Activated gamma-delta T cell treated with Interleukin-2 at 50 U/mL for 16 hours (primary cell): ENCODE measurements around the gene GDPD2.
"Not testable (repeated sequence)": the region's sequence is repeated elsewhere in the genome, so short reads cannot be mapped to it uniquely, and the experiment has no call there.

Source experiments
- DNase-seq: peaks from one replicate; pipeline ENCODE4 v3.0.0-alpha.2; 2020

Gene GDPD2

DNA sequence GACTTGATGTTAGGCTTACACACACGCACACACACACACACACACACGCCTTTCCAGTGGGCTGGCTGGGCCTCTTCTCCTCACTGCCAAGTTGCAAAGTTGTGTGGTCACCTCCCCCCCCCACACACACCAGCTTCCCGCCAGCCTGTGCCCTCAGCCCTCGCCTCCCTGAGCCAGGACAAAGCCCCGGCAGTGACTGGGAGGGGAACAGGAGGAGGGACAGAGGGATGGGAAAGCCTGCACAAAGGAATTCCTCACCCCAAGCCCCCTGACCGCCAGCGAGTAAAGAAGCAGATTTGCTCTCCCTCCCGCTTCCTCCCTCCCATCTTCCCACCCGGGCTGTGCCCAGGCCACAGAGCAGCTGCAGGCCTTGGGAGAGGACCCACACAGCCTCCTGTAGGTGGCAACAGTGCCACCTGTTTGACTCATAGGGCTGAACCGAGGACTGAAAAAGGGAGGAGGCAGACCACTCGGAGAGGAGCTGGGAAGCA lies at the start of gene GDPD2:
TSS of gene GDPD2 (plus strand) at position 464 of the 491 bp plus-strand sequence. CDS start 1,671 bp downstream, outside the sequence.
- no peak for DNase-seq

DNA sequence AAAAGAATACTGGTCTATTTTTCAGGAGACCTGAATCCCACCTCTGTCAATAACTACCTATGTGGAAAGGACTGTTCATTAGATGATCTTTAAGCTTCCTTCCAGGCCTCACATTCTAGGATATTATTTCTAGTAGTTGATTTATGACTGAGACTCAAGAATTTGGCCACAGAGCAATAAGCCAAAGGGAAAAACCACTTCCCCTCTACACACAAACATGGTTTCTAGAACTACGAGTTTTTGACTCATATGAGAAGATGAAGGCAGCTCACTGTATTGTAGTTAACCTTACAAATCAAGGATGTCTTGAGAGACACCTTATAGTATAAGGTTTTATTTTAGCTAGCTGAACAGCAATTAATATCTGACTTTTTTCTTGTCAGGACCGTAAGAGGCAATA lies 36.9 kb upstream of the GDPD2 start:
- no peak for DNase-seq

DNA sequence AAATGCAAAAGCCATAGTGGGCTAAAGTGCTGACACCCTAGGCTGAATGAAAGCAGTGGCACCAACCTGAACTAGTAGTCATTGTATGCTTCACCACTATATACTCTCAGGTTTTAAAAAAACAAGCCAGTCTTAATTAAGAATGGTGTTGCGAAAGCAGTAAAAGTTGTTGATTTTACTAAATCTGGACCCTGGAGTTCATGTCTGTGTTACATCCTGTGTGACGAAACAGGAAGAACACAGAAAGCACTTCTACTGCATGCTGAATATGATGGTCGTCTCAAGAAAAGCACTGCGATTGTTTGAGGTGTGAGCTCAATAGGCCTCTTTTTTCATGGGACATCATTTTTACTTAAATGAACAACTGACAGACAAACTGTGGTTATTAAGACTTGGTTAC lies 24.2 kb upstream of the GDPD2 start:
- DNase-seq, result no peak

- not testable (repeated sequence) for DNase-seq
Measured at GRCh38 chrX:70400181-70400580, 22.9 kb upstream of the GDPD2 start.

DNA sequence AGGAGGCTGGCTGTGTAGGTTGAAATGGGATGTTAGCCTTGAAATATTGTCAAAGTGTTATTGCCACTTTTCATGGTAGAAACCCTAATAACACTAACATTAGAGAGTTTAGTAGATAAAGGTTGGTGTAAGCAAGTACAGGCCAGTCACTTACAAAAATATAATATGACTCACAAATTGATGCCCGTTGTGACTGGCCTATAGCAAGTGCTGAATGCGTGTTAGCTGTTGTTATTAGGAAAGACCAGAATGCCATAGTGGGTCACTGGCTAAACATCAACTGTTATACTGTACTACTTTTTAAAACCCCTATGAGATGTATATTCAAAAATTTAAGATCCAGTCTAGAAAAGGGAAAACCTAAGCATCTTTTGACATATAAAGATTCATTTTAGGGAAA lies 20.4 kb upstream of the GDPD2 start:
- no peak for DNase-seq

GRCh38 chrX:70405003-70405402 lies 18.1 kb upstream of the GDPD2 start:
- DNase-seq, result no peak

DNA sequence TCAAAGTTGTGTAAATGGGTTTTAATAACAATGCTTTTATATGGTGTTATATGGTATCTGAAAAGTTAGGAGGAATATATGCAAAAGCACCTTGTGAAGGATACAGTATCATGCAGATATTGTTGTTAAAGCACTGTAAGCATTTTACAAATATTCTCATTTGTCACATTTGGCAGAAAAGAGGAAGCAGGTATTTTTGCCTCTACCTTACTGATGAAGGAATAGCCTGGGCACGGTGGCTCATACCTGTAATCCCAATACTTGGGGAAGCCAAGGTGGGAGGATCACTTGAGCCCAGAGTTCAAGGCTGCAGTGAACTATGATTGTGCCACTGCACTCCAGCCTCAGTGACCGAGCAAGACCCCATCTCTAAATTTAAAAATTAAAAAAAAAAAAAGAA lies 12.2 kb upstream of the GDPD2 start:
- no peak for DNase-seq

GRCh38 chrX:70411475-70411874 lies 11.6 kb upstream of the GDPD2 start:
- no peak for DNase-seq

DNA sequence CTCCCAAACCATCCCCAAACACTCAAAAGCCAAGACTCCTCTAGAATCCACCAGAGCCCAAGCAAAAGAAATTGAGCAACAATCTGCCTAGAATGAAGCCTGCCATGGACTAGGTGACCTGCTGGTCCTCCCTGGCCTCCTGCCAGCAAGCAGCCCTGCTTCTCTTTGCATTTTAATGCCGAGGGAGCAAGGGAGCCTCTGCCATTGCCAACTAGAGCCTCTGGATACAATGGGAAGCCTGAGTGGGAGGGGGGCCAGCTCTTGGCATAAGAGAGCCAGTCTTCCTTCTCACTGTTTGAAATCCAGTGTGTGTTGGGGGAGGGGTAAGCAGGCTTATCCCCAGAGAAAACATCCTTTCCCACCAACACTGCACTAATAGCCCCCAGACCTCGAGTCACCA lies 1.5 kb upstream of the GDPD2 start:
- no peak for DNase-seq

- DNase-seq, result no peak
Measured at GRCh38 chrX:70423936-70424675, 992 bp downstream of the GDPD2 start.

DNA sequence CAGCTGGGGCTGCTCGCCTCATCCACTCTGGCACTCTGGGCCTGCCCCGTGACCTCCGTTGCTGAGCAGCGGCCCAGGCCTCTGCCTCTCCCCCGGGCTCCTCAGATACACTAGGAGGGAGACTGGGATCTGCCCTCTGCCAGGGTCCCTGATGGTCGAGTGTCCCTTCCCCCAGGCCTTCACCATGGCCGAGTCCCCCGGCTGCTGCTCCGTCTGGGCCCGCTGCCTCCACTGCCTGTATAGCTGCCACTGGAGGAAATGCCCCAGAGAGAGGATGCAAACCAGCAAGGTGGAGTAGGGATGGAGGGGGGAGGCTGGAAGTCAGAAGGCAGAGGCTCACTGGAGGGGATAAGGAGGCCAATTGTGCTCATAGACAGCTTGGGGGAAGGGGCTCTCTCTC lies 1.7 kb downstream of the GDPD2 start:
- DNase-seq, result no peak

DNA sequence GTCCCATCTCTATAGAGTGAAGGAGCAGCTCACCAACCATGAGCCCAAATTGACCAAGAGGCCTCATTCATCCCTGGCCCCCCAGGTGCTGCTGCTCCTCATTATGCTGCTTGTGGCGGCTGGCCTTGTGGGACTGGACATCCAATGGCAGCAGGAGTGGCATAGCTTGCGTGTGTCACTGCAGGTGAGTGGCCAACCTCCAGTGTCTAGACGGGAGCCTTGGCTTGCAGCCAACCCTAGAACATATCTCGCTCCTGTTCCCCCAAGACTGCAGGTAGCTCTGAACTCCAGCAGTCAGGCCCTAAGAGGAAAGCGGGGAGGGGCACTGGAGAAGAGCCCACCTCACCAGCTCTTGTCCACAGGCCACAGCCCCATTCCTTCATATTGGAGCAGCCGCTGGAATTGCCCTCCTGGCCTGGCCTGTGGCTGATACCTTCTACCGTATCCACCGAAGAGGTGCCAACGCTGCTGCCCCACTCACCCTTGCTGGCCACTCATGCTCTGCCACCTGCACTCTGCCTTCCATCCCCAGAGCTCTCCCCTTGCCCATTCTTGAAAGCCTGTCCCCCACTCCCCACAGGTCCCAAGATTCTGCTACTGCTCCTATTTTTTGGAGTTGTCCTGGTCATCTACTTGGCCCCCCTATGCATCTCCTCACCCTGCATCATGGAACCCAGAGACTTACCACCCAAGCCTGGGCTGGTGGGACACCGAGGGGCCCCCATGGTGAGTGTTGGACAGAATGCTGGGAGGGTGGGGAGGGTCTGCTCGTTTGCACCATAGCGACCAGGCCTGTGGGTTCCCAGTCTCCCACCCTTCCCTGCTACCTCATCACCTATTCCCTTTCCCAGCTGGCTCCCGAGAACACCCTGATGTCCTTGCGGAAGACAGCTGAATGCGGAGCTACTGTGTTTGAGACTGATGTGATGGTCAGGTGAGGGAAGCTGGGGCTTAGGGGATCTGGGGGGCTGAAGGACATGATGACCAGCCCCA lies 3.5 kb downstream of the GDPD2 start:
- DNase-seq, result no peak

- no peak for DNase-seq
Measured at GRCh38 chrX:70427365-70427764, 4.3 kb downstream of the GDPD2 start.

DNA sequence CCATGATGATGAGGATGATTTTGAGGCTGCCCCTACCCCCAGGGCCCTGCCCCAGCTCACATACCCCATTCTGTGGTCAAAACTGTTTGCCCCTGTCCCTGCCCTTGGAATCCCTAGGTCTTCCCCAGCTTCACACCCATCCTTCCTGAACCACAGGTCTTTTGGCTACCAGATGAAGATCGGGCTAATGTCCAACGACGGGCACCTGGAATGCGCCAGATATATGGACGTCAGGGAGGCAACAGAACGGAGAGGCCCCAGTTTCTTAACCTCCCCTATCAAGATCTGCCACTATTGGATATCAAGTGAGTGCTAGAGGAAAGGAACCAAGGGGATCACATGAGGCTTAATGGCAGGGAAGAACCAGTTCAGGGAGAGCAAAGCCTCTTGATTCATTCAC lies 6.6 kb downstream of the GDPD2 start:
- no peak for DNase-seq

DNA sequence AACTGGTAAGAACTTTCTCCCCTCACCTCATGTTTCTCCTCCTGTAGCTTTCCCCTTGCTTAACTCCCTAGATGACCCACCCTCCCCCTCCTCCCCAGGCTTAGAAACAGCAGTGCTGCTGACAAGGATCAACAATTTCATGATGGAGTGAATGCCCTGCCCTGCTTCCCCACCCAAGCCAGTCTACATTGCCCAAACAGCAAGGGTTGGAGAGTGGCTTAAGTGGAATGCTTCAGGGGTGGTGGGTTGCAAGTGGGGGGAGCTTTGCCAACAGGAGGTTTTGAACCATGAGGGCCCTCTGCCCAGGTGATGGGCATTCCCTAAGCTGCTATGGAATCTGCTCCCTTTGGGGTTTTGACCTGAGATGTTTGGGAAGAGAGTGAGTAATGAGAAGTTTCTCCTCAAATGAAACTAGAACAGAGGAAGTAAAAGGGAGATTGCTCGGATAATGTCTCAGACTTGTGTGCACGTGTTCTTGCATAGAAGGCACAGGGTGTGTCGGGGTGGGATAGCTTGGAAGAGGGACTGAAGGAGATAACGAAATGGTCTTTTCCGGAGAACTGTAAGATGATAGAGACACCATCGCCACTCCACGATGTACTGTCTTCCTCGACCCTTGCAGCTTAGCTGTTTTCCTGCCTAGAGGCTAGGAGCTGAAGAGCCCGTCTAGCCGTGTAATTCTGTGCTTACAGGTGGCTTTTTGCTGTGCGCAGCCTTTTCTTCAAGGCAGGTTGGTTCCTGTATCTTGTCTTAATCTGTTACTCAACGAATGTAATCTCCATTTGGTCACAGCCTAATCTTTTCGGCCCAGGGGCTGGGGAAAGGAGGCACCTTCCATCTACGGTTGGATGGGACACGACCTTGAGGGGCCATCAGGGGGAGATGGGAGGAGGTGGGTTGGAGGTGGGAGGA lies 10.1 kb downstream of the GDPD2 start:
- no peak for DNase-seq

DNA sequence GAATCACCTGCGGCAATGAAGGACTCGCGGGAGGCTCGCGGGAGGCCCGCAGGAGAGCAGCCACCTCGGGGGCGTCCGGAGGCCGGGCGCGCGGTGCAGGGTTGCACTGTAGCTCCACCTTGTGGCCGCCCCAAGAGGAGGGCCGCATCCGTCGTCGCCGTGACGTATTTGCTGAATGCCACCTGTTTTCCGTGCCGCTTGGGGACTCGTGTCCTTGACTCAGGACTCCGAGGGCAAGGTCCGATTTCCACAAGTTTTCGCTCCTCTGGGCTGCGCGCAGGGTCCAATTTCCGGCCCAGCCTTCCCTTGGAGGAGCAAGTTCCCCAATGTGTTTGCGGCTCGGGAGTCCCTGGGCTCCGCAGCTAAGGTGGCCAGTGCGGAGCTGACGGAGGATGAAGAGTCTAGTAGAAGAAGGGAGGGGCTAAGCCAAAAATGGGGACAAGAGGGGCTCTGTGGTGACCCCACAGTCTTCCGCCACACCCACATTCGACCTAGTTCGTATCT lies 10.8 kb downstream of the GDPD2 start:
- DNase-seq, result peak; percentile 66

DNA sequence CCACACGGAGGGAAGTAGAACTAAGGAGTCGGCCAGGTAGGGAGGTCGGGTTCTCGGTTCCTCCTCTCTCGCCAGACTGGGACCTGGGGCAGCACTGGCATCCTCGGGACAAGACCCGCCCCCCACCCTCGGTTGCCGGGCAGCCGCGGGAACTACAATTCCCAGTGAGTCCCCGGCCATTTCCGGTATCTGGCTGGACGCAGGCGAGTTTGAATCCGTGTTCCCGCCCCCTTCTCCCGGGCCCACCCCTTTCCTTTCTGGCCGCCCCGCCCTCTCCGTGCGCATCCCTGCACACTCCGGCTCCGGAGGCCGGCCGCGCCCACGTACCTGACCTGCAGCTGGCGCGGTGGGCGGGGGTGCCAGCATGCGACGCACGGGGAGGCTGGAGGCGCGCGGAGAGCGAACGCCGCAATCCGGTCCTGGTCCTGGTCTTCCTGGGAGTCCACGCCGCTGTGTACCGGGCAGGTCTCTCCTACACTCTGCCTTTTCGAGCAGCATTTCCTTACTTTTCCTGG lies 11.3 kb downstream of the GDPD2 start:
- peak; percentile 49 for DNase-seq

- DNase-seq, result no peak
Measured at GRCh38 chrX:70434914-70435586, 11.9 kb downstream of the GDPD2 start.

DNA sequence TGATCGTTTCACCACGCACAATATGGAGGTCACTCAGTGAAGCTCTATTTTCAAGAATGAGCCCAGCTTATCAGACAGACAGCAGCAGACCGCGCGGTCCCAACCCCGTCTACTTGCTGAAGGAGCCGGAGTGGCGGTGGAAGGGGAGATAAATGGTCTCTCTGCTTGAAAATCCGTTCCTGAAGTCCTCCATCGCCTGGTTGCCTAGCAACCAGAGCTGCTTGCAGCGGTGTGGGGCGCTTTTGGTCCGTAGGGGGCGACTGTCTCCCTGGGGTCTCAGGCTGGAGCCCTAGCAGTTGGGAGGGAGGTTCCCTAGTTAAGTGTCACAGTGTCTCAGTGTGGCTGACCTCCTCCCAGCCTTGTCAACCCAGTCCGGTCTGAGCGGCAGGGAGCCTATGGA lies 13.2 kb downstream of the GDPD2 start:
- DNase-seq, result no peak

GRCh38 chrX:70437011-70437410 lies 13.9 kb downstream of the GDPD2 start:
- no peak for DNase-seq

- DNase-seq, result no peak
Measured at GRCh38 chrX:70437921-70438665, 15.0 kb downstream of the GDPD2 start.
